Transverse colon (tissue), 4 donors: Measurements from ENCODE around the gene CUTC. TPM values are rescaled to one million over a fixed set of nuclear protein-coding genes. Genes with fewer than 3 reads are reported as not detected.

Source experiments
- DNase-seq: peaks from one replicate; pipeline ENCODE4 v3.0.0-alpha.2; 2019
- H3K27ac ChIP-seq, 4 donors: fragments of 200-600 bp; sonication (generic); 2 replicates each; pipeline ENCODE4 v1.5.1; 2016 to 2018; ENCODE audit warnings: inconsistent platforms in 4 of 4
- H3K27me3 ChIP-seq: fragments of 200-600 bp; sonication (generic); 2 replicates; pipeline ENCODE4 v1.5.1; 2017; ENCODE audit warnings: inconsistent platforms
- H3K36me3 ChIP-seq, 4 donors: fragments of 200-600 bp; sonication (generic); 2 replicates each; pipeline ENCODE4 v1.5.1; 2017 to 2019; ENCODE audit warnings: inconsistent platforms in 4 of 4
- H3K4me1 ChIP-seq, 4 donors: fragments of 200-600 bp; sonication (generic); 2 replicates each; pipeline ENCODE4 v1.5.1; 2017 to 2020; ENCODE audit warnings: inconsistent platforms in 4 of 4
- H3K4me3 ChIP-seq, 4 donors: fragments of 200-600 bp; sonication (generic); 1 replicate in 1 of 4; 2 replicates in 3 of 4; pipeline versions ENCODE4 v1.5.1 to v1.6.1; 2017 to 2019; ENCODE audit warnings: inconsistent platforms in 4 of 4
- H3K9me3 ChIP-seq, 2 donors: fragments of 200-600 bp; sonication (generic); 2 replicates each; pipeline ENCODE4 v1.5.1; 2017 to 2019; ENCODE audit warnings: inconsistent platforms in 2 of 2
- CTCF ChIP-seq, 5 experiments: fragments of 200-600 bp in 3 of 5; fragments of 450-650 bp in 2 of 5; sonication (generic) in 3 of 5; IDR thresholded peaks; 1 replicate in 2 of 5; 2 replicates in 3 of 5; pipeline ENCODE4 v1.5.1; 2016 to 2017; ENCODE audit warnings: antibody characterized with exemption in 5 of 5, inconsistent platforms in 3 of 5, mild to moderate bottlenecking in 2 of 5, moderate library complexity in 1 of 5
- EP300 ChIP-seq: sonication (generic); formaldehyde crosslinking; IDR thresholded peaks from one replicate; pipeline ENCODE4 v1.6.1; 2017; ENCODE audit warnings: antibody characterized with exemption, low read depth
- POLR2A ChIP-seq: fragments of 450-650 bp; IDR thresholded peaks from one replicate; pipeline ENCODE4 v1.6.1; 2016; ENCODE audit warnings: antibody characterized with exemption, mild to moderate bottlenecking, moderate library complexity
- POLR2AphosphoS5 ChIP-seq, 3 donors: sonication (generic); formaldehyde crosslinking; IDR thresholded peaks; one replicate each; pipeline ENCODE4 v1.6.1; 2016; ENCODE audit warnings: antibody characterized with exemption in 3 of 3
- WGBS, 2 donors: methylation state at CpG; one replicate each; pipeline ENCODE4 v1.1.5; 2018; ENCODE audit warnings: low coverage in 1 of 2; 5-methylcytosine and 5-hydroxymethylcytosine counted together
- in situ Hi-C, 4 donors: fragments of 200-750 bp; cut with MboI; loops; one replicate each; pipeline versions ENCODE4 v1.15.0 to v1.15.1; 2017; ENCODE audit warnings: low sequenced_read_pairs in 3 of 4, low pct_ligation_motif_present in 1 of 4, low pct_unique_long_range_greater_than_20kb in 1 of 4
- intact Hi-C: fragments of 100-400 bp; cut with DNase I; formaldehyde crosslinking; loops from one replicate; pipeline ENCODE4 v1.15.1; 2023; ENCODE audit warnings: low total_unique reads
- total RNA-seq, 4 donors: library from RNA; depleted of rRNA; stranded (reverse); fragments of >200 nt; gene quantifications; one replicate each; pipeline ENCODE4 v1.1.0, GENCODE V29; 2016

The CUTC gene
- total RNA-seq, 4 donors from 2014 or later = 6.7 to 27.9 (median 18.5) TPM

GRCh38 chr10:99787782-99788445 is 55.9 kb downstream of the CUTC start:
- intact Hi-C loops (no loop called here), in situ Hi-C loops (no loop called here)
- peaks cover 0 to 3% (median 1%) of the 10 kb centered on the region in 4 donors for H3K4me1 ChIP-seq
- H3K27ac ChIP-seq = peak overlapping the region; percentile 43 to 73 (median 68)
- DNase-seq = no peak
- H3K36me3 ChIP-seq = no peaks in the 10 kb centered on the region
- no peaks in the 10 kb centered on the region for H3K9me3 ChIP-seq
- TF ChIP-seq POLR2AphosphoS5 (IDR thresholded peaks at IDR 0.05) = no peak
- TF ChIP-seq CTCF (IDR thresholded peaks at IDR 0.05) = no peak
- no peak for TF ChIP-seq POLR2A
- no peak for TF ChIP-seq EP300
- WGBS, 2 donors = 73 to 78% methylated on average over 7 of the region's 7 CpGs
- no peaks in the 10 kb centered on the region for H3K27me3 ChIP-seq
- no peak overlapping the region for H3K4me3 ChIP-seq

GRCh38 chr10:99788598-99789256 is 56.7 kb downstream of the CUTC start:
- intact Hi-C loops = no loop called here
- TF ChIP-seq EP300 (peak; percentile 51), CTCF (IDR thresholded peaks at IDR 0.05) (no peak), POLR2A (no peak), POLR2AphosphoS5 (IDR thresholded peaks at IDR 0.05) (peak; percentile 57 to 86 (median 76))
- H3K4me1 ChIP-seq = peaks cover 0 to under 1% (median 0%) of the 10 kb centered on the region in 4 donors
- no peaks in the 10 kb centered on the region for H3K36me3 ChIP-seq
- no peaks in the 10 kb centered on the region for H3K27me3 ChIP-seq
- in situ Hi-C loops = no loop called here
- no peaks in the 10 kb centered on the region for H3K9me3 ChIP-seq
- peak; percentile 20 for DNase-seq
- peak overlapping the region; percentile 62 to 81 (median 73) for H3K27ac ChIP-seq
- WGBS, 2 donors = 59 to 65% methylated on average over 5 to 6 of the region's 6 CpGs
- no peak overlapping the region for H3K4me3 ChIP-seq

DNA sequence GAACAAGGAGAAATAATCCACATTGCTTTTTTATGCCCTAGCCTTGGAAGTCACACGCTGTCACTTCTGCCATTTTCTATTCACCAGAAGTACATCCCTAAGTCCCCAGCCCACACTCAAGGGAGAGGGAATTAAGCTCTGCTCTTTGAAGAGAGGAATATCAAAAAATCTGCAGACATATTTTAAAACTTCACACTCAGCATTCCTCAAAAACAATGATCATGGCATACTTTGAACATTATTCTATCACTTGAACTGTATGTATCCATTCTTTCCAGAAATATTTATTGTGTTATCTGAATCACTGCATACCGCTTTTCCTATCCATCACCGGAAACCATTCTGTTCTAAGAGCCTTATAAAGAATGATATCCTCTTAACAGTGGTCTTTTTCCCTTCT is 59.8 kb downstream of the CUTC start:
- H3K27ac ChIP-seq = no peak overlapping the region
- H3K4me3 ChIP-seq = no peak overlapping the region
- no peaks in the 10 kb centered on the region for H3K9me3 ChIP-seq
- TF ChIP-seq POLR2A (no peak), POLR2AphosphoS5 (IDR thresholded peaks at IDR 0.05) (no peak), CTCF (IDR thresholded peaks at IDR 0.05) (no peak), EP300 (no peak)
- no peaks in the 10 kb centered on the region for H3K27me3 ChIP-seq
- H3K4me1 ChIP-seq = no peaks in the 10 kb centered on the region
- intact Hi-C loops = no loop called here
- DNase-seq = no peak
- in situ Hi-C loops = no loop called here
- no peaks in the 10 kb centered on the region for H3K36me3 ChIP-seq
- 93 to 96% methylated on average over 2 to 3 of the region's 3 CpGs for WGBS, 2 donors

- Histone ChIP-seq H3K36me3 (no peaks in the 10 kb centered on the region), H3K27me3 (no peaks in the 10 kb centered on the region), H3K27ac (no peak overlapping the region), H3K9me3 (no peaks in the 10 kb centered on the region), H3K4me3 (no peak overlapping the region), H3K4me1 (no peaks in the 10 kb centered on the region)
- intact Hi-C loops (no loop called here), in situ Hi-C loops (no loop called here)
- DNase-seq = no peak
- TF ChIP-seq POLR2A = no peak
- no peak for TF ChIP-seq CTCF (IDR thresholded peaks at IDR 0.05)
- no peak for TF ChIP-seq POLR2AphosphoS5 (IDR thresholded peaks at IDR 0.05)
- no peak for TF ChIP-seq EP300
- WGBS, 2 donors = 94% methylated on average over 4 of the region's 4 CpGs
Measured at GRCh38 chr10:99793819-99794218, 61.8 kb downstream of the CUTC start.
